ENCODE measurements around the gene CNTNAP2. TPM values are rescaled to one million over a fixed set of nuclear protein-coding genes. Genes with fewer than 3 reads are reported as not detected.

The CNTNAP2 gene
- total and polyA plus RNA-seq, 4 donors: 41.3 to 127 (median 67.8) TPM

- DNase-seq (ENCODE audit: low read depth in 4 of 6, low spot score in 6 of 6): no peak
- no peak overlapping the region for H3K4me3 ChIP-seq (ENCODE audit: low read depth, low read length)
- H3K36me3 ChIP-seq (ENCODE audit: control insufficient read depth, insufficient read depth, low read length): no peaks in the 10 kb centered on the region
- no peaks in the 10 kb centered on the region for H3K4me1 ChIP-seq (ENCODE audit: control insufficient read depth, insufficient read depth, low read length)
- 92% methylated on average over 2 of the region's 2 CpGs for WGBS (ENCODE audit: insufficient coverage)
- H3K27ac ChIP-seq (ENCODE audit: low read depth, low read length): no peak overlapping the region
- H3K27me3 ChIP-seq (ENCODE audit: control insufficient read depth, insufficient read depth, low read length): no peaks in the 10 kb centered on the region
- no peaks in the 10 kb centered on the region for H3K9me3 ChIP-seq (ENCODE audit: control insufficient read depth, insufficient read depth, low read length)
Observed at GRCh38 chr7:146544748-146545147, 428.1 kb downstream of the CNTNAP2 start.

- WGBS (ENCODE audit: insufficient coverage): no CpG with 5 or more reads among the region's 1 CpG
- Histone ChIP-seq H3K36me3 (ENCODE audit: control insufficient read depth, insufficient read depth, low read length) (no peaks in the 10 kb centered on the region), H3K27me3 (ENCODE audit: control insufficient read depth, insufficient read depth, low read length) (no peaks in the 10 kb centered on the region), H3K4me1 (ENCODE audit: control insufficient read depth, insufficient read depth, low read length) (no peaks in the 10 kb centered on the region), H3K4me3 (ENCODE audit: low read depth, low read length) (no peak overlapping the region), H3K9me3 (ENCODE audit: control insufficient read depth, insufficient read depth, low read length) (no peaks in the 10 kb centered on the region), H3K27ac (ENCODE audit: low read depth, low read length) (no peak overlapping the region)
- DNase-seq (ENCODE audit: low read depth in 4 of 6, low spot score in 6 of 6): peak in 1 of 6 donors; percentile 61
Observed at GRCh38 chr7:146548816-146549215, 432.2 kb downstream of the CNTNAP2 start.

GRCh38 chr7:146554556-146554955, 438.0 kb downstream of the CNTNAP2 start:
- WGBS (ENCODE audit: insufficient coverage): 72% methylated on average over 5 of the region's 6 CpGs
- no peaks in the 10 kb centered on the region for H3K27me3 ChIP-seq (ENCODE audit: control insufficient read depth, insufficient read depth, low read length)
- no peak overlapping the region for H3K4me3 ChIP-seq (ENCODE audit: low read depth, low read length)
- no peaks in the 10 kb centered on the region for H3K9me3 ChIP-seq (ENCODE audit: control insufficient read depth, insufficient read depth, low read length)
- H3K36me3 ChIP-seq (ENCODE audit: control insufficient read depth, insufficient read depth, low read length): no peaks in the 10 kb centered on the region
- no peak for DNase-seq (ENCODE audit: low read depth in 4 of 6, low spot score in 6 of 6)
- H3K4me1 ChIP-seq (ENCODE audit: control insufficient read depth, insufficient read depth, low read length): no peaks in the 10 kb centered on the region
- no peak overlapping the region for H3K27ac ChIP-seq (ENCODE audit: low read depth, low read length)

- H3K9me3 ChIP-seq (ENCODE audit: control insufficient read depth, insufficient read depth, low read length): no peaks in the 10 kb centered on the region
- no peaks in the 10 kb centered on the region for H3K4me1 ChIP-seq (ENCODE audit: control insufficient read depth, insufficient read depth, low read length)
- no peaks in the 10 kb centered on the region for H3K27me3 ChIP-seq (ENCODE audit: control insufficient read depth, insufficient read depth, low read length)
- H3K36me3 ChIP-seq (ENCODE audit: control insufficient read depth, insufficient read depth, low read length): no peaks in the 10 kb centered on the region
- WGBS (ENCODE audit: insufficient coverage): 100% methylated on average over 1 of the region's 4 CpGs
- DNase-seq (ENCODE audit: low read depth in 4 of 6, low spot score in 6 of 6): no peak
- no peak overlapping the region for H3K27ac ChIP-seq (ENCODE audit: low read depth, low read length)
- H3K4me3 ChIP-seq (ENCODE audit: low read depth, low read length): no peak overlapping the region
Observed at GRCh38 chr7:146557971-146558469, 441.4 kb downstream of the CNTNAP2 start.

GRCh38 chr7:146565872-146566271, 449.3 kb downstream of the CNTNAP2 start:
- H3K4me1 ChIP-seq (ENCODE audit: control insufficient read depth, insufficient read depth, low read length): no peaks in the 10 kb centered on the region
- WGBS (ENCODE audit: insufficient coverage): 71% methylated on average over 1 of the region's 3 CpGs
- H3K4me3 ChIP-seq (ENCODE audit: low read depth, low read length): no peak overlapping the region
- no peaks in the 10 kb centered on the region for H3K27me3 ChIP-seq (ENCODE audit: control insufficient read depth, insufficient read depth, low read length)
- H3K27ac ChIP-seq (ENCODE audit: low read depth, low read length): no peak overlapping the region
- H3K36me3 ChIP-seq (ENCODE audit: control insufficient read depth, insufficient read depth, low read length): no peaks in the 10 kb centered on the region
- peak in 1 of 6 donors; percentile 12 for DNase-seq (ENCODE audit: low read depth in 4 of 6, low spot score in 6 of 6)
- no peaks in the 10 kb centered on the region for H3K9me3 ChIP-seq (ENCODE audit: control insufficient read depth, insufficient read depth, low read length)

GRCh38 chr7:146575903-146576302, 459.3 kb downstream of the CNTNAP2 start:
- no CpG with 5 or more reads among the region's 2 CpGs for WGBS (ENCODE audit: insufficient coverage)
- Histone ChIP-seq H3K36me3 (ENCODE audit: control insufficient read depth, insufficient read depth, low read length) (no peaks in the 10 kb centered on the region), H3K4me3 (ENCODE audit: low read depth, low read length) (no peak overlapping the region), H3K4me1 (ENCODE audit: control insufficient read depth, insufficient read depth, low read length) (no peaks in the 10 kb centered on the region), H3K9me3 (ENCODE audit: control insufficient read depth, insufficient read depth, low read length) (no peaks in the 10 kb centered on the region), H3K27me3 (ENCODE audit: control insufficient read depth, insufficient read depth, low read length) (no peaks in the 10 kb centered on the region), H3K27ac (ENCODE audit: low read depth, low read length) (no peak overlapping the region)
- peak in 1 of 6 donors; percentile 21 for DNase-seq (ENCODE audit: low read depth in 4 of 6, low spot score in 6 of 6)

- Histone ChIP-seq H3K36me3 (ENCODE audit: control insufficient read depth, insufficient read depth, low read length) (no peaks in the 10 kb centered on the region), H3K9me3 (ENCODE audit: control insufficient read depth, insufficient read depth, low read length) (no peaks in the 10 kb centered on the region), H3K4me3 (ENCODE audit: low read depth, low read length) (no peak overlapping the region), H3K27ac (ENCODE audit: low read depth, low read length) (no peak overlapping the region), H3K4me1 (ENCODE audit: control insufficient read depth, insufficient read depth, low read length) (no peaks in the 10 kb centered on the region), H3K27me3 (ENCODE audit: control insufficient read depth, insufficient read depth, low read length) (no peaks in the 10 kb centered on the region)
- WGBS (ENCODE audit: insufficient coverage): 75% methylated on average over 1 of the region's 1 CpG
- peak in 1 of 6 donors; percentile 9 for DNase-seq (ENCODE audit: low read depth in 4 of 6, low spot score in 6 of 6)
Observed at GRCh38 chr7:146591976-146592375, 475.4 kb downstream of the CNTNAP2 start.

GRCh38 chr7:146606628-146607027, 490.0 kb downstream of the CNTNAP2 start:
- H3K27ac ChIP-seq (ENCODE audit: low read depth, low read length): no peak overlapping the region
- H3K36me3 ChIP-seq (ENCODE audit: control insufficient read depth, insufficient read depth, low read length): no peaks in the 10 kb centered on the region
- no peaks in the 10 kb centered on the region for H3K9me3 ChIP-seq (ENCODE audit: control insufficient read depth, insufficient read depth, low read length)
- DNase-seq (ENCODE audit: low read depth in 4 of 6, low spot score in 6 of 6): no peak
- 80% methylated on average over 1 of the region's 1 CpG for WGBS (ENCODE audit: insufficient coverage)
- no peaks in the 10 kb centered on the region for H3K4me1 ChIP-seq (ENCODE audit: control insufficient read depth, insufficient read depth, low read length)
- H3K4me3 ChIP-seq (ENCODE audit: low read depth, low read length): no peak overlapping the region
- H3K27me3 ChIP-seq (ENCODE audit: control insufficient read depth, insufficient read depth, low read length): no peaks in the 10 kb centered on the region

GRCh38 chr7:146619641-146620040, 503.0 kb downstream of the CNTNAP2 start:
- no peaks in the 10 kb centered on the region for H3K36me3 ChIP-seq (ENCODE audit: control insufficient read depth, insufficient read depth, low read length)
- H3K9me3 ChIP-seq (ENCODE audit: control insufficient read depth, insufficient read depth, low read length): no peaks in the 10 kb centered on the region
- no CpG with 5 or more reads among the region's 5 CpGs for WGBS (ENCODE audit: insufficient coverage)
- H3K4me3 ChIP-seq (ENCODE audit: low read depth, low read length): no peak overlapping the region
- H3K27ac ChIP-seq (ENCODE audit: low read depth, low read length): no peak overlapping the region
- H3K27me3 ChIP-seq (ENCODE audit: control insufficient read depth, insufficient read depth, low read length): no peaks in the 10 kb centered on the region
- no peaks in the 10 kb centered on the region for H3K4me1 ChIP-seq (ENCODE audit: control insufficient read depth, insufficient read depth, low read length)
- peak in 1 of 6 donors; percentile 52 for DNase-seq (ENCODE audit: low read depth in 4 of 6, low spot score in 6 of 6)

GRCh38 chr7:146626912-146627311, 510.3 kb downstream of the CNTNAP2 start:
- WGBS (ENCODE audit: insufficient coverage): no CpG with 5 or more reads among the region's 1 CpG
- Histone ChIP-seq H3K27ac (ENCODE audit: low read depth, low read length) (no peak overlapping the region), H3K27me3 (ENCODE audit: control insufficient read depth, insufficient read depth, low read length) (no peaks in the 10 kb centered on the region), H3K36me3 (ENCODE audit: control insufficient read depth, insufficient read depth, low read length) (no peaks in the 10 kb centered on the region), H3K9me3 (ENCODE audit: control insufficient read depth, insufficient read depth, low read length) (no peaks in the 10 kb centered on the region), H3K4me3 (ENCODE audit: low read depth, low read length) (no peak overlapping the region), H3K4me1 (ENCODE audit: control insufficient read depth, insufficient read depth, low read length) (no peaks in the 10 kb centered on the region)
- DNase-seq (ENCODE audit: low read depth in 4 of 6, low spot score in 6 of 6): no peak
